Neural cell (in vitro differentiated cells): ENCODE measurements around the gene POU6F2. TPM values are rescaled to one million over a fixed set of nuclear protein-coding genes. Genes with fewer than 3 reads are reported as not detected.

ENCODE experiments used
- H2AFZ ChIP-seq: fragments of 200-600, 300-800 bp; sonication (generic), shearing (Covaris generic); 2 replicates; pipeline ENCODE4 v1.6.0; 2014; ENCODE audit warnings: low read depth, mild to moderate bottlenecking, antibody characterized with exemption, low read length, moderate library complexity
- H3F3A ChIP-seq: fragments of 200-600 bp; shearing (Covaris generic); 2 replicates; pipeline ENCODE4 v1.6.1; 2016; ENCODE audit warnings: mild to moderate bottlenecking, moderate library complexity, mixed read lengths, antibody characterized with exemption, low read length; ENCODE audit not compliant: insufficient read depth, poor library complexity, severe bottlenecking
- H3K27ac ChIP-seq: fragments of 200-600, 300-800 bp; sonication (generic), shearing (Covaris generic); 2 replicates; pipeline ENCODE4 v1.5.1; 2014; ENCODE audit warnings: mild to moderate bottlenecking, low read length, moderate library complexity
- H3K27me3 ChIP-seq: fragments of 300-800, 200-600 bp; sonication (generic), shearing (Covaris generic); 2 replicates; pipeline ENCODE4 v1.6.0; 2014; ENCODE audit warnings: mild to moderate bottlenecking, low read depth, low read length, moderate library complexity; ENCODE audit not compliant: insufficient read depth
- H3K36me3 ChIP-seq: fragments of 300-800, 200-600 bp; sonication (generic), shearing (Covaris generic); 2 replicates; pipeline ENCODE4 v1.5.1; 2014; ENCODE audit warnings: mild to moderate bottlenecking, antibody characterized with exemption, low read length, moderate library complexity; ENCODE audit not compliant: insufficient read depth
- H3K4me2 ChIP-seq: fragments of 300-800, 200-600 bp; sonication (generic), shearing (Covaris generic); 2 replicates; pipeline ENCODE4 v1.6.0; 2014; ENCODE audit warnings: mild to moderate bottlenecking, low read length
- H3K4me3 ChIP-seq: fragments of 300-800, 200-600 bp; sonication (generic), shearing (Covaris generic); 2 replicates; pipeline ENCODE4 v1.5.1; 2014; ENCODE audit warnings: mild to moderate bottlenecking, low read length, moderate library complexity
- H3K79me2 ChIP-seq: fragments of 200-600 bp; shearing (Covaris generic); replicated peaks from 2 replicates; pipeline ENCODE4 v1.6.0; 2014; ENCODE audit warnings: mild to moderate bottlenecking, low read length, moderate library complexity; ENCODE audit not compliant: insufficient read depth
- H3K9ac ChIP-seq: fragments of 300-800, 200-600 bp; sonication (generic), shearing (Covaris generic); 2 replicates; pipeline ENCODE4 v1.6.1; 2016; ENCODE audit warnings: mild to moderate bottlenecking, low read length, mixed read lengths
- H3K9me2 ChIP-seq: fragments of 200-600 bp; shearing (Covaris generic); 2 replicates; pipeline ENCODE4 v1.6.1; 2016; ENCODE audit warnings: mild to moderate bottlenecking, low read length, mixed read lengths; ENCODE audit not compliant: insufficient read depth
- H3K9me3 ChIP-seq: fragments of 200-600, 300-800 bp; sonication (generic), shearing (Covaris generic); 2 replicates; pipeline ENCODE4 v1.6.1; 2016; ENCODE audit warnings: mild to moderate bottlenecking, mixed run types, low read length, moderate library complexity, mixed read lengths
- H4K20me1 ChIP-seq: fragments of 200-600 bp; shearing (Covaris generic); 2 replicates; pipeline ENCODE4 v1.6.1; 2016; ENCODE audit warnings: mild to moderate bottlenecking, mixed run types; ENCODE audit not compliant: insufficient read depth
- CTCF ChIP-seq: fragments of 450-650 bp; IDR thresholded peaks from 2 replicates; pipeline ENCODE4 v1.5.1; 2014; ENCODE audit warnings: antibody characterized with exemption, mild to moderate bottlenecking, moderate library complexity; ENCODE audit not compliant: poor library complexity, severe bottlenecking
- EP300 ChIP-seq: fragments of 450-650 bp; conservative IDR thresholded peaks from 2 replicates; pipeline ENCODE4 v1.6.1; 2014; ENCODE audit warnings: antibody characterized with exemption, mild to moderate bottlenecking, moderate library complexity; ENCODE audit not compliant: poor library complexity, severe bottlenecking
- EZH2 ChIP-seq: fragments of 200-600, 300-800 bp; shearing (Covaris generic), sonication (generic); IDR thresholded peaks from 2 replicates; pipeline ENCODE4 v1.6.1; 2014; ENCODE audit warnings: antibody characterized with exemption, low read length, borderline replicate concordance, mild to moderate bottlenecking; ENCODE audit not compliant: insufficient read depth, poor library complexity, severe bottlenecking
- MXI1 ChIP-seq: fragments of 450-650 bp; conservative IDR thresholded peaks from 2 replicates; pipeline ENCODE4 v1.6.1; 2014; ENCODE audit warnings: antibody characterized with exemption, mild to moderate bottlenecking; ENCODE audit not compliant: poor library complexity, severe bottlenecking
- POLR2AphosphoS5 ChIP-seq: IDR thresholded peaks from 2 replicates; pipeline ENCODE4 v1.6.1; 2012
- RAD21 ChIP-seq: fragments of 450-650 bp; conservative IDR thresholded peaks from 2 replicates; pipeline ENCODE4 v1.6.1; 2014; ENCODE audit warnings: antibody characterized with exemption, mild to moderate bottlenecking, moderate library complexity
- REST ChIP-seq: IDR thresholded peaks from 2 replicates; pipeline ENCODE4 v1.6.1; 2012; ENCODE audit warnings: borderline replicate concordance
- SMC3 ChIP-seq: fragments of 450-650 bp; conservative IDR thresholded peaks from 2 replicates; pipeline ENCODE4 v1.6.1; 2014; ENCODE audit warnings: antibody characterized with exemption, mild to moderate bottlenecking, moderate library complexity; ENCODE audit not compliant: poor library complexity
- TAF1 ChIP-seq: IDR thresholded peaks from 2 replicates; pipeline ENCODE4 v1.6.1; 2012; ENCODE audit warnings: low read depth
- polyA plus RNA-seq: library from polyadenylated mRNA; depleted of rRNA; stranded (reverse); fragments of >200 nt; gene quantifications from 2 replicates; pipeline ENCODE4 v1.2.3, GENCODE V29; 2014

POU6F2 gene
- polyA plus RNA-seq, 1 donor from 2014 or later: 2.8 TPM

- H3K4me3 ChIP-seq: no peak overlapping the region
- no peaks in the 10 kb centered on the region for H3K79me2 ChIP-seq
- H4K20me1 ChIP-seq: no peaks in the 10 kb centered on the region
- H3K9ac ChIP-seq: no peak overlapping the region
- no peak overlapping the region for H3K27ac ChIP-seq
- H3K27me3 ChIP-seq: no peaks in the 10 kb centered on the region
- no peaks in the 10 kb centered on the region for H3K9me3 ChIP-seq
- no peak overlapping the region for H2AFZ ChIP-seq
- H3K9me2 ChIP-seq: no peaks in the 10 kb centered on the region
- H3K4me2 ChIP-seq: no peak overlapping the region
- no peaks in the 10 kb centered on the region for H3F3A ChIP-seq
- no peaks in the 10 kb centered on the region for H3K36me3 ChIP-seq
- TF ChIP-seq SMC3 (no peak), RAD21 (no peak), MXI1 (no peak), EP300 (no peak), POLR2AphosphoS5 (no peak)
Measured at GRCh38 chr7:39321245-39321644, 343.5 kb downstream of the POU6F2 start.

- TF ChIP-seq SMC3 (no peak), EP300 (no peak), EZH2 (no peak), CTCF (no peak), POLR2AphosphoS5 (no peak), REST (no peak), RAD21 (no peak), MXI1 (no peak), TAF1 (no peak)
- H3K27ac ChIP-seq: no peak overlapping the region
- H2AFZ ChIP-seq: no peak overlapping the region
- no peaks in the 10 kb centered on the region for H3K9me3 ChIP-seq
- no peak overlapping the region for H3K4me3 ChIP-seq
- no peaks in the 10 kb centered on the region for H3F3A ChIP-seq
- H3K79me2 ChIP-seq: no peaks in the 10 kb centered on the region
- H3K9ac ChIP-seq: no peak overlapping the region
- no peak overlapping the region for H3K4me2 ChIP-seq
- no peaks in the 10 kb centered on the region for H3K36me3 ChIP-seq
- H3K27me3 ChIP-seq: no peaks in the 10 kb centered on the region
- no peaks in the 10 kb centered on the region for H3K9me2 ChIP-seq
- H4K20me1 ChIP-seq: no peaks in the 10 kb centered on the region
Measured at GRCh38 chr7:39321909-39322498, 344.3 kb downstream of the POU6F2 start.
